Keratinocyte (primary cell): Measurements from ENCODE around the gene PTOV1. TPM values are rescaled to one million over a fixed set of nuclear protein-coding genes. Genes with fewer than 3 reads are reported as not detected.

Source experiments
- DNase-seq: peaks from one replicate; pipeline ENCODE4 v3.0.0-alpha.2; 2011; ENCODE audit warnings: low read depth, missing footprints, low spot score
- FAIRE-seq: peaks from 2 replicates; lab custom pipeline; 2011; peaks lifted over from hg19 to GRCh38; lab: Jason Lieb, UNC
- H2AFZ ChIP-seq: 2 replicates; pipeline ENCODE4 v1.6.0; 2012; ENCODE audit warnings: low read length, control low read depth, inconsistent platforms; ENCODE audit not compliant: control insufficient read depth
- H3K27ac ChIP-seq: 2 replicates; pipeline ENCODE4 v1.5.1; 2011; ENCODE audit warnings: low read length; ENCODE audit not compliant: control insufficient read depth, insufficient read depth
- H3K27me3 ChIP-seq: 3 replicates; pipeline ENCODE4 v1.6.0; 2011; ENCODE audit warnings: low read length; ENCODE audit not compliant: control insufficient read depth, insufficient read depth; ENCODE audit errors: extremely low read depth
- H3K36me3 ChIP-seq, 2 experiments: 2 replicates in 1 of 2; 3 replicates in 1 of 2; pipeline ENCODE4 v1.5.1; 2011; ENCODE audit warnings: low read length in 2 of 2, mild to moderate bottlenecking in 1 of 2; ENCODE audit not compliant: control insufficient read depth in 2 of 2, insufficient read depth in 2 of 2; ENCODE audit errors: extremely low read depth in 1 of 2
- H3K4me1 ChIP-seq: 3 replicates; pipeline ENCODE4 v1.5.1; 2011; ENCODE audit warnings: low read length; ENCODE audit not compliant: control insufficient read depth, insufficient read depth; ENCODE audit errors: extremely low read depth
- H3K4me2 ChIP-seq: 3 replicates; pipeline ENCODE4 v1.6.0; 2011; ENCODE audit warnings: low read depth, low read length; ENCODE audit not compliant: control insufficient read depth, insufficient read depth; ENCODE audit errors: extremely low read depth
- H3K4me3 ChIP-seq, 3 experiments: fragments of 200-600 bp in 1 of 3; sonication (generic) in 1 of 3; 2 replicates in 2 of 3; 3 replicates in 1 of 3; pipeline ENCODE4 v1.5.1; 2011 to 2016; ENCODE audit warnings: low read length in 3 of 3, mild to moderate bottlenecking in 3 of 3, control low read depth in 2 of 3, inconsistent platforms in 1 of 3, low read depth in 1 of 3, mixed read lengths in 1 of 3, mixed run types in 1 of 3, moderate library complexity in 1 of 3; ENCODE audit not compliant: control insufficient read depth in 2 of 3, insufficient read depth in 2 of 3; ENCODE audit errors: extremely low read depth in 1 of 3
- H3K79me2 ChIP-seq: 2 replicates; pipeline ENCODE4 v1.6.0; 2012; ENCODE audit warnings: low read length; ENCODE audit not compliant: control insufficient read depth, insufficient read depth
- H3K9ac ChIP-seq: 3 replicates; pipeline ENCODE4 v1.6.0; 2011; ENCODE audit warnings: low read length; ENCODE audit not compliant: control insufficient read depth, insufficient read depth; ENCODE audit errors: extremely low read depth
- H3K9me1 ChIP-seq: 3 replicates; pipeline ENCODE4 v1.6.0; 2011; ENCODE audit warnings: low read length; ENCODE audit not compliant: control insufficient read depth, insufficient read depth; ENCODE audit errors: extremely low read depth
- H3K9me3 ChIP-seq: 2 replicates; pipeline ENCODE4 v1.5.1; 2012; ENCODE audit warnings: low read depth, low read length; ENCODE audit not compliant: control insufficient read depth
- H4K20me1 ChIP-seq: 3 replicates; pipeline ENCODE4 v1.6.0; 2011; ENCODE audit warnings: low read length; ENCODE audit not compliant: control insufficient read depth, insufficient read depth; ENCODE audit errors: extremely low read depth
- EZH2 ChIP-seq: IDR thresholded peaks from one replicate; pipeline ENCODE4 v1.6.1; 2012; ENCODE audit warnings: inconsistent platforms, mild to moderate bottlenecking, low read length, moderate library complexity
- dilution Hi-C: fragments of 300-500 bp; cut with MboI; formaldehyde crosslinking; loops from one replicate; pipeline ENCODE4 v1.7.0; 2020; ENCODE audit warnings: low sequenced_read_pairs; ENCODE audit not compliant: extremely low pct_ligation_motif_present
- polyA plus RNA-seq, 5 experiments: library from polyadenylated mRNA; depleted of rRNA in 3 of 5; stranded (reverse) in 3 of 5; stranded (forward) in 1 of 5; unstranded in 1 of 5; fragments of >200 nt; gene quantifications; 1 replicate in 1 of 5; 2 replicates in 3 of 5; 3 replicates in 1 of 5; pipeline versions ENCODE4 v1.2.1 to v1.2.3, GENCODE V29; 2011 to 2012; ENCODE audit warnings: missing spikeins in 2 of 5, low read depth in 1 of 5, low replicate concordance in 1 of 5
- small RNA-seq, 3 experiments: library from RNA; depleted of rRNA; stranded (forward); fragments of <200 nt; gene quantifications; one replicate each; pipeline ENCODE3, GENCODE V24; 2012; ENCODE audit warnings: low read depth in 3 of 3, low replicate concordance in 1 of 3; ENCODE audit not compliant: insufficient read length in 3 of 3
- TF ChIP-seq, protein P1 (sequence below), 3 experiments: IDR thresholded peaks in 1 of 3; conservative IDR thresholded peaks in 1 of 3; optimal IDR thresholded peaks in 1 of 3; 2 replicates in 2 of 3; 3 replicates in 1 of 3; pipeline versions ENCODE3 to v1.5.1; 2011; ENCODE audit warnings: low read length in 3 of 3, mild to moderate bottlenecking in 3 of 3, moderate library complexity in 2 of 3, control low read depth in 1 of 3, inconsistent platforms in 1 of 3; ENCODE audit not compliant: insufficient read depth in 2 of 3; ENCODE audit errors: extremely low read depth in 1 of 3

Gene PTOV1
- polyA plus RNA-seq, 1 donor (not counting 4 experiments of a cell fraction or from before 2014, with no cell fraction given) = 22.9 TPM

DNA sequence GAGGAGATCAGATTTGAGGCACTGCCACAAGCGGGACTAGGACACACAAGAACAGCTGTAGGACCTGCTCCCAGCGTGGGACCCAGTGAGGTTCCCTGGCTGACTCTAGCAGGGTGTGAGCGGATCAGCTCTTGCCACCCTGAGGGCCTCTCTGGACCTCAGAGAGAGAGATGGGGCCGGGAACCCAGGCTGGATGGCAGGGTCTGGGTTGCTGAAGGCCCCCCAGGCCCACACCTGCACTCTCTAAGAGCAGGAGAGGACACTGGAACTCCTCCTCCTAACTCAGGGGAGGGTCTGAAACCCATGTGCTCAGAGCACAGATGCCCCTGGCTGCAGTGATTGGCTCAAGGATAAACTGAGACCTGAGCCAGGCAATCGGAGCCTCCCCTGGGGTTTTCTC lies 59.2 kb downstream of the PTOV1 start:
- H3K9me1 ChIP-seq = no peaks in the 10 kb centered on the region
- no peak overlapping the region for H3K4me2 ChIP-seq
- DNase-seq (no peak), FAIRE-seq (no peak)
- dilution Hi-C loops = no loop called here
- H3K4me1 ChIP-seq = no peaks in the 10 kb centered on the region
- no peak overlapping the region for H3K4me3 ChIP-seq
- H4K20me1 ChIP-seq = peaks cover 8% of the 10 kb centered on the region
- no peak overlapping the region for H3K9ac ChIP-seq
- H2AFZ ChIP-seq = no peak overlapping the region
- TF ChIP-seq, protein P1, sequence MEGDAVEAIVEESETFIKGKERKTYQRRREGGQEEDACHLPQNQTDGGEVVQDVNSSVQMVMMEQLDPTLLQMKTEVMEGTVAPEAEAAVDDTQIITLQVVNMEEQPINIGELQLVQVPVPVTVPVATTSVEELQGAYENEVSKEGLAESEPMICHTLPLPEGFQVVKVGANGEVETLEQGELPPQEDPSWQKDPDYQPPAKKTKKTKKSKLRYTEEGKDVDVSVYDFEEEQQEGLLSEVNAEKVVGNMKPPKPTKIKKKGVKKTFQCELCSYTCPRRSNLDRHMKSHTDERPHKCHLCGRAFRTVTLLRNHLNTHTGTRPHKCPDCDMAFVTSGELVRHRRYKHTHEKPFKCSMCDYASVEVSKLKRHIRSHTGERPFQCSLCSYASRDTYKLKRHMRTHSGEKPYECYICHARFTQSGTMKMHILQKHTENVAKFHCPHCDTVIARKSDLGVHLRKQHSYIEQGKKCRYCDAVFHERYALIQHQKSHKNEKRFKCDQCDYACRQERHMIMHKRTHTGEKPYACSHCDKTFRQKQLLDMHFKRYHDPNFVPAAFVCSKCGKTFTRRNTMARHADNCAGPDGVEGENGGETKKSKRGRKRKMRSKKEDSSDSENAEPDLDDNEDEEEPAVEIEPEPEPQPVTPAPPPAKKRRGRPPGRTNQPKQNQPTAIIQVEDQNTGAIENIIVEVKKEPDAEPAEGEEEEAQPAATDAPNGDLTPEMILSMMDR (optimal IDR thresholded peaks at IDR 0.05 in 1 of 3, IDR thresholded peaks at IDR 0.05 in 1 of 3, conservative IDR thresholded peaks at IDR 0.05 in 1 of 3; ENCODE audit: extremely low read depth in 1 of 3, insufficient read depth in 2 of 3, low read length in 3 of 3) = no peak
- no peak for TF ChIP-seq EZH2
- H3K27me3 ChIP-seq = no peaks in the 10 kb centered on the region
- H3K79me2 ChIP-seq = peaks cover 6% of the 10 kb centered on the region
- no peak overlapping the region for H3K27ac ChIP-seq
- H3K36me3 ChIP-seq = peaks cover 21 to 36% of the 10 kb centered on the region in 2 experiments
- no peaks in the 10 kb centered on the region for H3K9me3 ChIP-seq

Small RNAs within 50 kb of the gene (small RNA-seq; reads per million reads assigned to genes)
- gene MIR4749 = 0 to 0.33 (median 0) reads per million in 3 experiments

Other genes with a start within 250 kb of the PTOV1 start
- 98.1 to 184 TPM (median 154 TPM) in 3 replicates for gene RRAS, start 211.0 kb upstream of the PTOV1 start, polyA plus RNA-seq
- gene SCAF1, start 208.9 kb upstream of the PTOV1 start, polyA plus RNA-seq = 3.4 to 20.9 TPM (median 5.8 TPM) in 3 replicates
- 50.4 to 67.5 TPM (median 57.7 TPM) in 3 replicates for gene IRF3, start 185.3 kb upstream of the PTOV1 start, polyA plus RNA-seq
- gene BCL2L12, start 185.2 kb upstream of the PTOV1 start, polyA plus RNA-seq = 11.8 to 14.8 TPM (median 14.0 TPM) in 3 replicates
- 280 to 322 TPM (median 311 TPM) in 3 replicates for gene PRMT1, start 173.9 kb upstream of the PTOV1 start, polyA plus RNA-seq
- 0.73 to 0.76 TPM (median 0.73 TPM) in 3 replicates for gene ADM5, start 161.6 kb upstream of the PTOV1 start, polyA plus RNA-seq
- gene CPT1C, start 160.0 kb upstream of the PTOV1 start, polyA plus RNA-seq = 0.39 to 0.49 TPM (median 0.41 TPM) in 3 replicates
- 1.3 to 2.2 TPM (median 1.9 TPM) in 3 replicates for gene TSKS, start 87.9 kb upstream of the PTOV1 start, polyA plus RNA-seq
- 36.7 to 67.7 TPM (median 52.7 TPM) in 3 replicates for gene AP2A1, start 84.2 kb upstream of the PTOV1 start, polyA plus RNA-seq
- gene FUZ, start 37.9 kb upstream of the PTOV1 start, polyA plus RNA-seq = 2.6 to 4.7 TPM (median 3.7 TPM) in 3 replicates
- 12.5 to 37.0 TPM (median 13.9 TPM) in 3 replicates for gene MED25, start 32.9 kb upstream of the PTOV1 start, polyA plus RNA-seq
- gene PNKP, start 16.4 kb downstream of the PTOV1 start, polyA plus RNA-seq = 19.3 to 26.4 TPM (median 19.6 TPM) in 3 replicates
- 27.2 to 43.8 TPM (median 28.8 TPM) in 3 replicates for gene AKT1S1, start 26.2 kb downstream of the PTOV1 start, polyA plus RNA-seq
- gene TBC1D17, start 26.5 kb downstream of the PTOV1 start, polyA plus RNA-seq = 9.0 to 25.6 TPM (median 9.4 TPM) in 3 replicates
- 0.09 to 0.22 TPM (median 0.13 TPM) in 3 replicates for gene IL4I1, start 45.7 kb downstream of the PTOV1 start, polyA plus RNA-seq
- gene ATF5, start 78.0 kb downstream of the PTOV1 start, polyA plus RNA-seq = 4.6 to 9.3 TPM (median 6.0 TPM) in 3 replicates
- gene NUP62, start 78.3 kb downstream of the PTOV1 start, polyA plus RNA-seq = 10.1 to 16.6 TPM (median 12.9 TPM) in 3 replicates
- gene SIGLEC11, start 110.0 kb downstream of the PTOV1 start, polyA plus RNA-seq = not detected in 3 replicates
- 15.6 to 36.0 TPM (median 16.2 TPM) in 3 replicates for gene VRK3, start 174.2 kb downstream of the PTOV1 start, polyA plus RNA-seq
- 5.4 to 9.3 TPM (median 7.7 TPM) in 3 replicates for gene ZNF473, start 174.8 kb downstream of the PTOV1 start, polyA plus RNA-seq